HepG2 (cell line): ENCODE data around the gene CDK13. TPM values are rescaled to one million over a fixed set of nuclear protein-coding genes. Genes with fewer than 3 reads are reported as not detected.

Experiments used
- ATAC-seq: fragments of 200-7000 bp; cut with Tn5 transposase; 3 replicates; pipeline ENCODE4 v1.9.1; 2020; ENCODE audit warnings: mild to moderate bottlenecking, moderate library complexity
- BruUV-seq: library from RNA; stranded (reverse); fragments of 400-500 nt; replicated peaks from 2 replicates; lab custom pipeline; 2021; lab: Mats Ljungman, UMichigan
- CTCF ChIA-PET: fragments of 300-600 bp; formaldehyde crosslinking; extraction: SDS; loops from one replicate; lab custom pipeline; 2021; ENCODE audit warnings: low total read pairs, inconsistent platforms, low intra/inter-chr PET ratio; lab: Yijun Ruan, JAX
- POLR2A ChIA-PET: fragments of 350-600 bp; sonication (Branson Sonifier 250); formaldehyde crosslinking; loops from one replicate; lab custom pipeline; 2020; ENCODE audit warnings: antibody characterized with exemption, inconsistent platforms; lab: Yijun Ruan, JAX
- DNase-seq: peaks from one replicate; pipeline ENCODE4 v3.0.0-alpha.2; 2015; ENCODE audit warnings: low spot score
- FAIRE-seq: peaks from 3 replicates; lab custom pipeline; 2011; peaks lifted over from hg19 to GRCh38; lab: Jason Lieb, UNC
- H2AFZ ChIP-seq: one replicate; pipeline ENCODE4 v1.6.1; 2011; ENCODE audit warnings: low read length, inconsistent platforms
- H3K27ac ChIP-seq: fragments of 300-600 bp; 3 replicates; pipeline ENCODE4 v1.8.0; 2011; ENCODE audit warnings: mixed run types, mild to moderate bottlenecking, mixed read lengths, low read length, inconsistent platforms; ENCODE audit not compliant: insufficient read depth; ENCODE audit errors: extremely low read length
- H3K27me3 ChIP-seq, 2 experiments: fragments of 200-600 bp in 1 of 2; 2 replicates in 1 of 2; 3 replicates in 1 of 2; pipeline versions ENCODE4 v1.6.0 to v1.8.0; 2011; ENCODE audit warnings: low read length in 2 of 2, mild to moderate bottlenecking in 2 of 2, moderate library complexity in 2 of 2, inconsistent platforms in 1 of 2; ENCODE audit not compliant: insufficient read depth in 2 of 2, control insufficient read depth in 1 of 2
- H3K36me3 ChIP-seq, 2 experiments: fragments of 200-600 bp in 1 of 2; replicated peaks in 1 of 2; 2 replicates in 1 of 2; 3 replicates in 1 of 2; pipeline versions ENCODE4 v1.5.1 to v1.8.0; 2011; ENCODE audit warnings: low read length in 2 of 2, inconsistent platforms in 1 of 2; ENCODE audit not compliant: insufficient read depth in 2 of 2, control insufficient read depth in 1 of 2
- H3K4me1 ChIP-seq: 2 replicates; pipeline ENCODE4 v1.5.1; 2012; ENCODE audit warnings: low read length, inconsistent platforms; ENCODE audit not compliant: insufficient read depth
- H3K4me2 ChIP-seq: 2 replicates; pipeline ENCODE4 v1.6.0; 2011; ENCODE audit warnings: low read depth, low read length, inconsistent platforms
- H3K4me3 ChIP-seq, 3 experiments: fragments of 200-600 bp in 1 of 3; sonication (generic), shearing (Covaris generic) in 1 of 3; replicated peaks in 1 of 3; 2 replicates each; pipeline ENCODE4 v1.5.1; 2011 to 2016; ENCODE audit warnings: low read length in 3 of 3, inconsistent platforms in 2 of 3, low read depth in 2 of 3, mild to moderate bottlenecking in 2 of 3, control low read depth in 1 of 3, mixed read lengths in 1 of 3; ENCODE audit not compliant: insufficient read depth in 1 of 3
- H3K79me2 ChIP-seq: one replicate; pipeline ENCODE4 v1.6.1; 2011; ENCODE audit warnings: low read length, inconsistent platforms; ENCODE audit not compliant: insufficient read depth
- H3K9ac ChIP-seq: 2 replicates; pipeline ENCODE4 v1.6.0; 2011; ENCODE audit warnings: mild to moderate bottlenecking, low read depth, low read length, inconsistent platforms; ENCODE audit not compliant: insufficient read depth
- H3K9me3 ChIP-seq: 2 replicates; pipeline ENCODE4 v1.5.1; 2012; ENCODE audit warnings: mild to moderate bottlenecking, low read length
- H4K20me1 ChIP-seq: 2 replicates; pipeline ENCODE4 v1.6.0; 2011; ENCODE audit warnings: inconsistent platforms, mild to moderate bottlenecking, low read length, moderate library complexity; ENCODE audit not compliant: insufficient read depth
- BRF2 ChIP-seq: sonication (generic); formaldehyde crosslinking; IDR thresholded peaks from 2 replicates; pipeline ENCODE4 v1.8.1; 2022; ENCODE audit warnings: mild to moderate bottlenecking, missing genetic modification reagents
- ELF4 ChIP-seq: sonication (generic); formaldehyde crosslinking; IDR thresholded peaks from 2 replicates; pipeline ENCODE4 v1.5.0; 2020; ENCODE audit warnings: missing genetic modification reagents, mild to moderate bottlenecking, moderate library complexity, borderline replicate concordance
- FOXA1 ChIP-seq, 2 experiments: fragments of 450-650 bp in 1 of 2; sonication (generic) in 1 of 2; formaldehyde crosslinking in 1 of 2; IDR thresholded peaks; 2 replicates each; pipeline versions ENCODE4 v1.4.0 to v1.6.1; 2016 to 2020; ENCODE audit warnings: missing genetic modification reagents in 1 of 2
- HDAC1 ChIP-seq: sonication (generic); formaldehyde crosslinking; IDR thresholded peaks from 2 replicates; pipeline ENCODE4 v1.5.1; 2020; ENCODE audit warnings: mild to moderate bottlenecking, missing genetic modification reagents
- HOXA5 ChIP-seq: sonication (generic); formaldehyde crosslinking; IDR thresholded peaks from 2 replicates; pipeline ENCODE4 v1.4.0; 2020; ENCODE audit warnings: missing genetic modification reagents
- KLF9 ChIP-seq: IDR thresholded peaks from 2 replicates; pipeline ENCODE4 v1.6.1; 2016; ENCODE audit warnings: low read depth
- MYNN ChIP-seq: sonication (generic); formaldehyde crosslinking; IDR thresholded peaks from 2 replicates; pipeline ENCODE4 v1.4.0; 2020; ENCODE audit warnings: mild to moderate bottlenecking, low read depth, missing genetic modification reagents
- SKI ChIP-seq: fragments of 450-650 bp; IDR thresholded peaks from one replicate; pipeline ENCODE4 v1.6.1; 2018; ENCODE audit warnings: mild to moderate bottlenecking; ENCODE audit not compliant: partially characterized antibody
- SRY ChIP-seq: sonication (generic); formaldehyde crosslinking; IDR thresholded peaks from 2 replicates; pipeline ENCODE4 v1.8.0; 2022; ENCODE audit warnings: mild to moderate bottlenecking, missing genetic modification reagents
- SUZ12 ChIP-seq: fragments of 150-350 bp; IDR thresholded peaks from 2 replicates; pipeline ENCODE4 v1.6.1; 2014; ENCODE audit warnings: low read depth, low read length
- TFDP1 ChIP-seq: IDR thresholded peaks from 2 replicates; pipeline ENCODE4 v1.6.1; 2016; ENCODE audit warnings: missing compliant biosample characterization, missing genetic modification reagents, borderline replicate concordance
- TFDP2 ChIP-seq: sonication (generic); formaldehyde crosslinking; IDR thresholded peaks from 2 replicates; pipeline ENCODE4 v1.4.0; 2020; ENCODE audit warnings: missing genetic modification reagents
- XRCC5 ChIP-seq: fragments of 200-400 bp; formaldehyde crosslinking; optimal IDR thresholded peaks from 2 replicates; pipeline ENCODE3; 2017; ENCODE audit warnings: mild to moderate bottlenecking, low read length
- ZBTB26 ChIP-seq: IDR thresholded peaks from 2 replicates; pipeline ENCODE4 v1.6.1; 2016; ENCODE audit warnings: missing compliant biosample characterization, missing genetic modification reagents, borderline replicate concordance
- ZFP90 ChIP-seq: sonication (generic); formaldehyde crosslinking; IDR thresholded peaks from 2 replicates; pipeline ENCODE4 v1.8.0; 2022; ENCODE audit warnings: missing genetic modification reagents, mild to moderate bottlenecking, inconsistent platforms, borderline replicate concordance
- ZNF136 ChIP-seq: sonication (generic); formaldehyde crosslinking; IDR thresholded peaks from 2 replicates; pipeline ENCODE4 v1.8.1; 2022; ENCODE audit warnings: low read depth, mild to moderate bottlenecking, moderate library complexity, missing genetic modification reagents
- ZNF446 ChIP-seq: sonication (generic); formaldehyde crosslinking; IDR thresholded peaks from 2 replicates; pipeline ENCODE4 v1.5.0; 2020; ENCODE audit warnings: mild to moderate bottlenecking, missing genetic modification reagents
- ZSCAN12 ChIP-seq: sonication (generic); formaldehyde crosslinking; IDR thresholded peaks from 2 replicates; pipeline ENCODE4 v1.9.0; 2021; ENCODE audit warnings: mild to moderate bottlenecking, missing genetic modification reagents
- WGBS: methylation state at CpG from one replicate; pipeline ENCODE4 v1.1.6; 2017; ENCODE audit warnings: low lambda C conversion rate; 5-methylcytosine and 5-hydroxymethylcytosine counted together
- in situ Hi-C: cut with HindIII; loops from 2 replicates; pipeline ENCODE4 v1.10.0; 2017; ENCODE audit warnings: low pct_unique_long_range_greater_than_20kb; ENCODE audit not compliant: extremely low pct_ligation_motif_present
- intact Hi-C: fragments of 100-400 bp; cut with micrococcal nuclease; formaldehyde crosslinking; loops from one replicate; pipeline ENCODE4 v1.10.0; 2022; ENCODE audit not compliant: unreplicated experiment
- polyA plus RNA-seq, 8 experiments: library from polyadenylated mRNA; depleted of rRNA in 3 of 8; stranded (reverse) in 7 of 8; unstranded in 1 of 8; fragments of >200 nt; fragmentation: Illumina TruSeq in 4 of 8; extraction: Trizol in 4 of 8; gene quantifications; 2 replicates each; pipeline versions ENCODE4 v1.2.1 to v1.2.3, GENCODE V29; 2011 to 2016; ENCODE audit warnings: low read depth in 4 of 8, missing spikeins in 1 of 8, mixed read lengths in 1 of 8; ENCODE audit not compliant: insufficient read depth in 1 of 8
- total RNA-seq, 5 experiments: library from RNA; depleted of rRNA; stranded (reverse); fragments of >200 nt; fragmentation: Illumina TruSeq; extraction: Trizol; gene quantifications; 2 replicates each; pipeline ENCODE4 v1.2.3, GENCODE V29; 2016; ENCODE audit warnings: low read depth in 1 of 5

Gene CDK13
- total and polyA plus RNA-seq, 2 of the 13 experiments (the other 11 are each of a cell fraction or from before 2014, with no cell fraction given): 21.0 to 40.9 TPM

- H3K79me2 ChIP-seq: peaks cover 31% of the 10 kb centered on the region
- FAIRE-seq: peak; percentile 95
- H3K9ac ChIP-seq: peak overlapping the region; percentile 99
- BruUV-seq: TSS peak; percentile 96
- H3K9me3 ChIP-seq: no peaks in the 10 kb centered on the region
- DNase-seq: peak; percentile 98
- ATAC-seq: peak; percentile 86
- H3K4me2 ChIP-seq: peak overlapping the region; percentile 96
- 1% methylated on average over 62 of the region's 74 CpGs for WGBS
- H4K20me1 ChIP-seq: peaks cover 30% of the 10 kb centered on the region
- ChIA-PET CTCF (no interaction called here), POLR2A (interaction anchor here (0.6 to 1.6 kb wide), 9 partner anchors 9 to 185 kb away, joined by 3 to 5 read pairs (median 3); partner anchors contain the start of genes MPLKIP and SUGCT)
- peak overlapping the region; percentile 100 for H3K27ac ChIP-seq
- no peaks in the 10 kb centered on the region for H3K36me3 ChIP-seq
- in situ Hi-C loops (no loop called here), intact Hi-C loops (loop anchor here (2.0 kb wide), 2 partner anchors 52 to 186 kb away; partner anchors contain the start of genes MPLKIP and SUGCT)
- H2AFZ ChIP-seq: peak overlapping the region; percentile 95
- H3K4me3 ChIP-seq: peak overlapping the region; percentile 89 to 100 (median 98)
- H3K4me1 ChIP-seq: peaks cover 11% of the 10 kb centered on the region
- no peaks in the 10 kb centered on the region; a peak in 1 of 5 replicates for H3K27me3 ChIP-seq
- TF ChIP-seq ZFP90 (no peak), MYNN (CRISPR knock-in tag) (no peak), TFDP1 (CRISPR knock-in tag) (peak; percentile 77; the same call in 1 of the 2 replicates), TFDP2 (CRISPR knock-in tag) (peak; percentile 81), FOXA1 (IDR thresholded peaks at IDR 0.05) (no peak), FOXA1 (CRISPR knock-in tag; IDR thresholded peaks at IDR 0.05) (no peak), XRCC5 (no peak), ELF4 (CRISPR knock-in tag) (no peak), HDAC1 (CRISPR knock-in tag) (peak; percentile 75), BRF2 (CRISPR knock-in tag) (peak; percentile 32; the same call in 1 of the 2 replicates), ZNF446 (CRISPR knock-in tag) (0 out of 2 replicates have a peak, but pooled peaks have one; percentile 16), KLF9 (CRISPR knock-in tag) (0 out of 2 replicates have a peak, but pooled peaks have one; percentile 48), ZSCAN12 (no peak), SUZ12 (no peak), ZNF136 (peak; percentile 81; the same call in 1 of the 2 replicates), SRY (no peak), ZBTB26 (CRISPR knock-in tag) (peak; percentile 48; the same call in 1 of the 2 replicates), HOXA5 (CRISPR knock-in tag) (0 out of 2 replicates have a peak, but pooled peaks have one; percentile 60), SKI (no peak)
Measured at GRCh38 chr7:39948956-39949928, 814 bp upstream of the CDK13 start.
